KMS-11 (cell line): Measurements from ENCODE around the gene GRK1.
"Not testable (repeated sequence)": the region's sequence is repeated elsewhere in the genome, so short reads cannot be mapped to it uniquely, and the experiment has no call there.

ENCODE experiments used
- H2AFZ ChIP-seq: fragments of 200-600 bp; sonication (generic); 2 replicates; pipeline ENCODE4 v1.6.1; 2016; ENCODE audit warnings: antibody characterized with exemption, mixed run types, low read depth
- H3K27ac ChIP-seq: fragments of 200-600 bp; sonication (generic); 2 replicates; pipeline ENCODE4 v1.6.1; 2016; ENCODE audit warnings: mild to moderate bottlenecking, mixed run types
- H3K27me3 ChIP-seq: fragments of 200-600 bp; sonication (generic); 2 replicates; pipeline ENCODE4 v1.6.1; 2017; ENCODE audit warnings: mild to moderate bottlenecking, low read depth, mixed run types, moderate library complexity; ENCODE audit not compliant: insufficient read depth
- H3K36me3 ChIP-seq: fragments of 200-600 bp; sonication (generic); 2 replicates; pipeline ENCODE4 v1.6.1; 2017; ENCODE audit warnings: mild to moderate bottlenecking, mixed run types; ENCODE audit not compliant: insufficient read depth
- H3K4me1 ChIP-seq: fragments of 200-600 bp; sonication (generic); 2 replicates; pipeline ENCODE4 v1.6.1; 2016; ENCODE audit warnings: mild to moderate bottlenecking, low read depth, mixed run types; ENCODE audit not compliant: poor library complexity, severe bottlenecking
- H3K4me2 ChIP-seq: fragments of 200-600 bp; sonication (generic); 2 replicates; pipeline ENCODE4 v1.7.0; 2016; ENCODE audit warnings: mild to moderate bottlenecking, mixed run types
- H3K4me3 ChIP-seq: fragments of 200-600 bp; sonication (generic); IDR thresholded peaks from 2 replicates; pipeline ENCODE4 v1.6.1; 2017; ENCODE audit warnings: low read depth, low read length, mixed read lengths; ENCODE audit not compliant: insufficient read depth
- H3K79me2 ChIP-seq: fragments of 200-600 bp; sonication (generic); 2 replicates; pipeline ENCODE4 v1.6.1; 2016; ENCODE audit warnings: low read depth, mixed run types; ENCODE audit not compliant: insufficient read depth
- H3K9ac ChIP-seq: fragments of 200-600 bp; sonication (generic); 2 replicates; pipeline ENCODE4 v1.6.1; 2016; ENCODE audit warnings: mild to moderate bottlenecking, mixed run types
- H4K20me1 ChIP-seq: fragments of 200-600 bp; sonication (generic); 2 replicates; pipeline ENCODE4 v1.6.1; 2016; ENCODE audit warnings: mild to moderate bottlenecking, mixed run types; ENCODE audit not compliant: insufficient read depth
- CTCF ChIP-seq: fragments of 200-600 bp; sonication (generic); conservative IDR thresholded peaks from 2 replicates; pipeline ENCODE4 v1.6.1; 2017; ENCODE audit warnings: low read depth, mild to moderate bottlenecking, antibody characterized with exemption, low read length, moderate library complexity, mixed read lengths

Gene GRK1

DNA sequence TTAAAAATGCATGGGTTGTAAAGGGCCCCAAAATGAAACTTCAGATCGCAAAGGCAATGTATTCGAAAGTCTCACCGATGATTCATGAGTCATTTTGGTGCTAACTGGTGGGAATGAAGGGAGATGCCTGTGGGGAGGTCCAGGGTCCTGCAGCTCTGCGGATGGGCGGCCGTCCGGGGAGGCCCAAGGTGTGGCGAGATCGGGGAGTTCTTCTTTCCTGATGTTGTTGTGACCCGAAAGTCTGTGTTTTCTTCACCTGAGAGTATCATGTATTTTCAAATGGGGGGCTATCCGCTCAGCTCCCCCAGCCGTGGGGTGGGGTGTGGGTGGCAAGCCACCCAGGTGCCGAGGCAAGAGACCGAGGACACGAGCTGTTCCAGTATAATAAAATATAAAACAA is 46.0 kb upstream of the GRK1 start:
- H3K4me1 ChIP-seq = no peaks in the 10 kb centered on the region
- H2AFZ ChIP-seq = no peak overlapping the region
- no peak for TF ChIP-seq CTCF
- no peak overlapping the region for H3K27ac ChIP-seq
- no peaks in the 10 kb centered on the region for H3K27me3 ChIP-seq
- no peak overlapping the region for H3K4me2 ChIP-seq
- peaks cover 27% of the 10 kb centered on the region; the same call in 1 of the 2 replicates for H3K79me2 ChIP-seq
- no peaks in the 10 kb centered on the region for H3K36me3 ChIP-seq
- H3K9ac ChIP-seq = no peak overlapping the region
- no peaks in the 10 kb centered on the region for H4K20me1 ChIP-seq
- H3K4me3 ChIP-seq = no peak overlapping the region

DNA sequence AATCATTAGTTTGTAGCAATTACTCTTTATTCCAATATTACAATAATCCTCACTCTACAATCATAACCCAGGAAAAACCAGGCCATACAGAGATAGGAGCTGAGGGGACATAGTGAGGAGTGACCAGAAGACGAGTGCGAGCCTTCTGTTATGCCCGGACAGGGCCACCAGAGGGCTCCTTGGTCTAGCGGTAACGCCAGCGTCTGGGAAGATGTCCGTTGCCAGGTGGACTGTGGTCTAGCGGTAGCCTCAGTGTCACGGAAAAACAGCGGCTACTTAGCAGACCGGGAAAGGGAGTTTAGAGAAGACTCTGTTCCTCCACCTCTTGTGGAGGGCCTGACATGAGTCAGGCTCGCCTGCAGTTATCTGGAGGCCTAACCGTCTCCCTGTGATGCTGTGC is 45.5 kb upstream of the GRK1 start:
- not testable (repeated sequence) for H3K27ac ChIP-seq, H4K20me1 ChIP-seq
- peaks cover 27% of the 10 kb centered on the region; the same call in 1 of the 2 replicates for H3K79me2 ChIP-seq

GRCh38 chr13:113621986-113622550 is 45.0 kb upstream of the GRK1 start:
- not testable (repeated sequence) for H3K36me3 ChIP-seq, H4K20me1 ChIP-seq

More for the DNA sequence above, 45.5 kb upstream of the GRK1 start:
- not testable (repeated sequence) for H3K36me3 ChIP-seq, H3K4me1 ChIP-seq, H3K9ac ChIP-seq, H2AFZ ChIP-seq, H3K4me2 ChIP-seq, H3K4me3 ChIP-seq, H3K27me3 ChIP-seq

GRCh38 chr13:113622791-113623490 is 44.1 kb upstream of the GRK1 start:
- Histone ChIP-seq H3K27ac (no peak overlapping the region), H4K20me1 (no peaks in the 10 kb centered on the region), H3K4me2 (no peak overlapping the region), H2AFZ (no peak overlapping the region), H3K79me2 (peaks cover 25% of the 10 kb centered on the region; the same call in 1 of the 2 replicates), H3K36me3 (no peaks in the 10 kb centered on the region), H3K4me1 (no peaks in the 10 kb centered on the region), H3K27me3 (no peaks in the 10 kb centered on the region), H3K9ac (no peak overlapping the region), H3K4me3 (no peak overlapping the region)
- no peak for TF ChIP-seq CTCF

More at GRCh38 chr13:113621986-113622550, 45.0 kb upstream of the GRK1 start:
- not testable (repeated sequence) for H2AFZ ChIP-seq, H3K4me3 ChIP-seq, H3K4me1 ChIP-seq, H3K27me3 ChIP-seq, H3K9ac ChIP-seq, H3K27ac ChIP-seq, H3K4me2 ChIP-seq
- H3K79me2 ChIP-seq = peaks cover 27% of the 10 kb centered on the region; the same call in 1 of the 2 replicates

DNA sequence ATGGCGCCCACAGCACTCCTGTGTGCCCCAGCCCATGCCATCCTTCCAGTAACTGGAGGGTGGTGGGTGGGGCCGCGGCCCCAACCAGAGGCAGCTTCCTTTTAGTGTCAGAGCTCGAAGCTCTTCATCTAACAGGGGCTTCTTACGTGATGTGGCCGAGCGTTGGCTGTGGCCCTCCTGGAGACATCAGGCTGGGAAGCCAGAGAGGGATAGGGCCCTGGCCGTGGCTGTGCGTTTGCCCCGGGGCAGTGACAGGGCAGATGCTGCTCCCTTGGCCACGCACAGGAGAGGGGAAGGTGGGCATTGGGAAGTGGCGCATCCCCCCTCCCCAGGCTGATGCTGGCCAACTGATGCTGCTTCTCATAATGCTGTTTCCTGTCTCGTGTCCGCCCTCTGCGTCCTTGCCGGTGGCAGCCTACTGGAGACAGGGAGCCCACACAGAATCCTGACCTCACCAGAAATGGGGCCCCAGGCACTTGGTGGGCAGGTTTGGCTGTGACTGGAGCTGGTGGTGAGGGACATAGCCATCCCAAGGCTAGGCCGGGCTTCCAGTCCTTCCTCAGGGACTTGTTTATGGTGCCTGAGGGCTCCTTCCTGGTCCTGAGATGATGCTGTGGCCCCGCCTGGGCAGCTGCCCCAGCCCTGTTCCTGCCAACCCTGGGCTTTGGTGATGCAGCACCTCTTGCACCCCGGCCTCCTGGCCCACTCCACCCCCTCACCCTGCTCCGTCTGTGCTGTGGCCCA is 43.4 kb upstream of the GRK1 start:
- H4K20me1 ChIP-seq = no peaks in the 10 kb centered on the region
- no peak overlapping the region for H2AFZ ChIP-seq
- 0 out of 2 replicates have a peak, but pooled peaks cover 18% of the 10 kb centered on the region for H3K79me2 ChIP-seq
- no peak overlapping the region for H3K9ac ChIP-seq
- no peak for TF ChIP-seq CTCF
- no peak overlapping the region for H3K4me3 ChIP-seq
- H3K36me3 ChIP-seq = no peaks in the 10 kb centered on the region
- H3K4me2 ChIP-seq = no peak overlapping the region
- H3K27ac ChIP-seq = no peak overlapping the region
- H3K27me3 ChIP-seq = no peaks in the 10 kb centered on the region
- no peaks in the 10 kb centered on the region for H3K4me1 ChIP-seq
